ENCODE data around the gene SMIM36.

Gene SMIM36

GRCh38 chr17:55417411-55418268 is 93.6 kb downstream of the SMIM36 start:
- no peak overlapping the region for H3K4me3 ChIP-seq (ENCODE audit: low read length)
- TF ChIP-seq, protein P1, sequence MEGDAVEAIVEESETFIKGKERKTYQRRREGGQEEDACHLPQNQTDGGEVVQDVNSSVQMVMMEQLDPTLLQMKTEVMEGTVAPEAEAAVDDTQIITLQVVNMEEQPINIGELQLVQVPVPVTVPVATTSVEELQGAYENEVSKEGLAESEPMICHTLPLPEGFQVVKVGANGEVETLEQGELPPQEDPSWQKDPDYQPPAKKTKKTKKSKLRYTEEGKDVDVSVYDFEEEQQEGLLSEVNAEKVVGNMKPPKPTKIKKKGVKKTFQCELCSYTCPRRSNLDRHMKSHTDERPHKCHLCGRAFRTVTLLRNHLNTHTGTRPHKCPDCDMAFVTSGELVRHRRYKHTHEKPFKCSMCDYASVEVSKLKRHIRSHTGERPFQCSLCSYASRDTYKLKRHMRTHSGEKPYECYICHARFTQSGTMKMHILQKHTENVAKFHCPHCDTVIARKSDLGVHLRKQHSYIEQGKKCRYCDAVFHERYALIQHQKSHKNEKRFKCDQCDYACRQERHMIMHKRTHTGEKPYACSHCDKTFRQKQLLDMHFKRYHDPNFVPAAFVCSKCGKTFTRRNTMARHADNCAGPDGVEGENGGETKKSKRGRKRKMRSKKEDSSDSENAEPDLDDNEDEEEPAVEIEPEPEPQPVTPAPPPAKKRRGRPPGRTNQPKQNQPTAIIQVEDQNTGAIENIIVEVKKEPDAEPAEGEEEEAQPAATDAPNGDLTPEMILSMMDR (conservative IDR thresholded peaks at IDR 0.05; ENCODE audit: low read depth, low read length) = no peak
- DNase-seq (ENCODE audit: low read depth) = no peak

GRCh38 chr17:55416470-55417052 is 94.7 kb downstream of the SMIM36 start:
- DNase-seq (ENCODE audit: low read depth) = no peak
- TF ChIP-seq, protein P1 (conservative IDR thresholded peaks at IDR 0.05; ENCODE audit: low read depth, low read length) = no peak

GRCh38 chr17:55416000-55416399 is 95.3 kb downstream of the SMIM36 start:
- TF ChIP-seq, protein P1 (conservative IDR thresholded peaks at IDR 0.05; ENCODE audit: low read depth, low read length) = no peak
- DNase-seq (ENCODE audit: low read depth) = no peak

More at GRCh38 chr17:55416470-55417052, 94.7 kb downstream of the SMIM36 start:
- no peak overlapping the region for H3K4me3 ChIP-seq (ENCODE audit: low read length)

DNA sequence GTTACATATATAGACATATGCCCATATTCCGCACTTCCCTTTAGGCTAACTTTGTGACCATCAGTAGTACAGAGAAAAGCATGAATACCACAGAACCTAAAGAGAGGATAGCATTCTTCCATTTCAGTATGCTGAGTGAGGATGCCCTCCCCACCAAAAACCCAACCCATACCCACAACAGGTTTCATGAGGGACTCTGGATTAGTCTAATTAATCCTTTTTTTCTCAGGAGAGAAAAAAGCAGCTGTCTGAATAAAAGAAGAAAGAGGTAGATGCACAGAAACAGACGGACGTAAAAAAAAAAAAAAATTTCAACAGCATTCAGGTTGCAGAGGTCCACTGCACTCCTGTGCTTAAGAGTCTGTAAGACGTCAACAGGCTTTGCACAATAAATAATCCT is 96.3 kb downstream of the SMIM36 start:
- no peak for DNase-seq (ENCODE audit: low read depth)
- no peak overlapping the region for H3K4me3 ChIP-seq (ENCODE audit: low read length)
- TF ChIP-seq, protein P1 (conservative IDR thresholded peaks at IDR 0.05; ENCODE audit: low read depth, low read length) = no peak

More at GRCh38 chr17:55416000-55416399, 95.3 kb downstream of the SMIM36 start:
- no peak overlapping the region for H3K4me3 ChIP-seq (ENCODE audit: low read length)

DNA sequence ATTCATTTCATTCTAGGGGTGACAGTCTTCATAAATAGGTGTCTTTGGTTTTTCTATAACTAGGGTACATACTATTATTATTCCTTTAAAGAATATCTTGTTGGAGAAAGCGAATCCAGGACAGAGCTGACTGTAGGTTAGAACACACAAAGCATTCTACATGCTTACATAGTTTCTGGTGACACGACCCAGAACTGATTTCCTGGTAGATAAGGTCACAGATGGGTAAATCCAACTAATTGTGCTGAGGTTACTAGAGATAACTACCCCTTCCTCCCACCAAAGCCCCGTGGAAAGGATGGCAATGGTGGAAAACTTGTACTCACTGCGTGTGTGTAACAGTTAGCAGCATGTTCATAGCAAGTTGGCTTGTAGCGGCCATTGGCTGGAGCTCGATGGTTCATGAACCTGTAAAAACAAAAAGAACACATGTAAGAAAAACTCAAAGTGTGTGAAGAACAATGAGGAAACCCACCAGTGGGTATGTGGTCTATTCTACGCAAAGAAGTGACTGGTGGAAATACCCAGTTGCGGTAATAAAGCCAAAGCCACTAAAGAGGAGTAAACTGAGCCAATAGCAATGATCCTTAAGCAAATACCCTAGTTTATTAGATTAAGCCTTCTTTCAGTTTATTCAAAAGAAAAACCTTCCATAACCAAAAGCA is 97.3 kb downstream of the SMIM36 start:
- TF ChIP-seq, protein P1 (conservative IDR thresholded peaks at IDR 0.05; ENCODE audit: low read depth, low read length) = no peak
- DNase-seq (ENCODE audit: low read depth) = no peak
- no peak overlapping the region for H3K4me3 ChIP-seq (ENCODE audit: low read length)

- TF ChIP-seq, protein P1 (conservative IDR thresholded peaks at IDR 0.05; ENCODE audit: low read depth, low read length) = no peak
Observed at GRCh38 chr17:55411463-55411855, 99.8 kb downstream of the SMIM36 start.

More at GRCh38 chr17:55411463-55411855, 99.8 kb downstream of the SMIM36 start:
- no peak for DNase-seq (ENCODE audit: low read depth)
- H3K4me3 ChIP-seq (ENCODE audit: low read length) = no peak overlapping the region
